ENCODE results near the gene GALNS. TPM values are rescaled to one million over a fixed set of nuclear protein-coding genes. Genes with fewer than 3 reads are reported as not detected.
"Not testable (repeated sequence)": the region's sequence is repeated elsewhere in the genome, so short reads cannot be mapped to it uniquely, and the experiment has no call there.

GALNS gene
- total and polyA plus RNA-seq, 12 donors: 12.6 to 63.1 (median 36.2) TPM

DNA sequence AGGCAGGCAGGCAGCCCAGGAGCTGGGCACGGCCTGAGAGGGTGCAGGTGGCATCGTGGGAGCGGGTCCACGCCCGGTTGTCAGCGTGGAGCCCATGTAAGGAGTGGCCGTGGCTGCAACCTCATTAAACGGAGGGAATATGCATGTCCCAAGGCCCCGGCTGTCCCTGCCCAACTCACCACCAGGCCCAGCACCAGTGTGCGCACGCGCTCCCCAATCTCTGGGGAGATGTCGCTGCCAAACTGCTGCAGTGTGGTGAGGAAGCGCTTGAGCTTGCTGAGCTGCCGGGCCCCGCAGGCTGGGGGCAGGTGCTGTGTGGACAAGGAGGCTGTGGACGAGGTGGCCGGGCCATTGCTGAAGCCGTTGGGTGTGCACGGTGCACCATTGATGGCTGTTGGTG, 35.3 kb upstream of the GALNS start:
- TF ChIP-seq, protein P1, sequence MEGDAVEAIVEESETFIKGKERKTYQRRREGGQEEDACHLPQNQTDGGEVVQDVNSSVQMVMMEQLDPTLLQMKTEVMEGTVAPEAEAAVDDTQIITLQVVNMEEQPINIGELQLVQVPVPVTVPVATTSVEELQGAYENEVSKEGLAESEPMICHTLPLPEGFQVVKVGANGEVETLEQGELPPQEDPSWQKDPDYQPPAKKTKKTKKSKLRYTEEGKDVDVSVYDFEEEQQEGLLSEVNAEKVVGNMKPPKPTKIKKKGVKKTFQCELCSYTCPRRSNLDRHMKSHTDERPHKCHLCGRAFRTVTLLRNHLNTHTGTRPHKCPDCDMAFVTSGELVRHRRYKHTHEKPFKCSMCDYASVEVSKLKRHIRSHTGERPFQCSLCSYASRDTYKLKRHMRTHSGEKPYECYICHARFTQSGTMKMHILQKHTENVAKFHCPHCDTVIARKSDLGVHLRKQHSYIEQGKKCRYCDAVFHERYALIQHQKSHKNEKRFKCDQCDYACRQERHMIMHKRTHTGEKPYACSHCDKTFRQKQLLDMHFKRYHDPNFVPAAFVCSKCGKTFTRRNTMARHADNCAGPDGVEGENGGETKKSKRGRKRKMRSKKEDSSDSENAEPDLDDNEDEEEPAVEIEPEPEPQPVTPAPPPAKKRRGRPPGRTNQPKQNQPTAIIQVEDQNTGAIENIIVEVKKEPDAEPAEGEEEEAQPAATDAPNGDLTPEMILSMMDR (IDR thresholded peaks at IDR 0.05): no peak
- no peak for TF ChIP-seq POLR2A (IDR thresholded peaks at IDR 0.05)
- 92 to 95% (median 94%) methylated on average over 8 to 20 of the region's 20 CpGs for WGBS, 4 donors
- intact Hi-C loops (cut with DNase I): no loop called here
- Histone ChIP-seq H3K27me3 (no peaks in the 10 kb centered on the region), H3K9me3 (replicated peaks in 1 of 3) (no peaks in the 10 kb centered on the region), H3K4me3 (no peak overlapping the region), H3K4me1 (replicated peaks in 1 of 2) (no peaks in the 10 kb centered on the region), H3K36me3 (replicated peaks in 1 of 2) (no peaks in the 10 kb centered on the region), H3K27ac (no peak overlapping the region)
- DNase-seq: no peak

DNA sequence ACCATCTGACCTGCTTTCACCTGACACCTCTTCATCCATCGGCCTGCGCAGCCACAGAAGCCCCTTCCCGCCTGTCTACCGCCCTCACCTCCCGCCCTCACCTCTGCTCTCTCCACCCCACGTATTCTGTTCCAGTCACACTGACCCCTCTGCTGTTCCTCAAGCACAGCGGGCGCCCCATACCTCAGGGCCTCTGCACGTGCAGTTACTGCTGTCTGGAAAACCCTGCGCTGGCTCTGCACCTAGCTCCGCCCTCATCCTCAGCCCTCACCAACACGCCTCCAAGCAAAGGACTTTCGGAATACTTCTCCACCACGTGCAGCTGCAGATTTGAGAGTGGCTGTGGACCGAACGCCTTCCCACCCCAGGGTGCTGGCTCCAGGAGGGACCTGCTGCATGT, 34.3 kb upstream of the GALNS start:
- TF ChIP-seq, protein P1 (IDR thresholded peaks at IDR 0.05): no peak
- no peak for TF ChIP-seq POLR2A (IDR thresholded peaks at IDR 0.05)
- no peaks in the 10 kb centered on the region for H3K36me3 ChIP-seq (replicated peaks in 1 of 2)
- WGBS, 4 donors: 87 to 96% (median 94%) methylated on average over 15 to 16 of the region's 16 CpGs
- no peaks in the 10 kb centered on the region for H3K27me3 ChIP-seq
- H3K4me1 ChIP-seq (replicated peaks in 1 of 2): no peaks in the 10 kb centered on the region
- no peak overlapping the region for H3K27ac ChIP-seq
- no peak overlapping the region for H3K4me3 ChIP-seq
- intact Hi-C loops (cut with DNase I): no loop called here
- no peak for DNase-seq
- H3K9me3 ChIP-seq (replicated peaks in 1 of 3): no peaks in the 10 kb centered on the region

DNA sequence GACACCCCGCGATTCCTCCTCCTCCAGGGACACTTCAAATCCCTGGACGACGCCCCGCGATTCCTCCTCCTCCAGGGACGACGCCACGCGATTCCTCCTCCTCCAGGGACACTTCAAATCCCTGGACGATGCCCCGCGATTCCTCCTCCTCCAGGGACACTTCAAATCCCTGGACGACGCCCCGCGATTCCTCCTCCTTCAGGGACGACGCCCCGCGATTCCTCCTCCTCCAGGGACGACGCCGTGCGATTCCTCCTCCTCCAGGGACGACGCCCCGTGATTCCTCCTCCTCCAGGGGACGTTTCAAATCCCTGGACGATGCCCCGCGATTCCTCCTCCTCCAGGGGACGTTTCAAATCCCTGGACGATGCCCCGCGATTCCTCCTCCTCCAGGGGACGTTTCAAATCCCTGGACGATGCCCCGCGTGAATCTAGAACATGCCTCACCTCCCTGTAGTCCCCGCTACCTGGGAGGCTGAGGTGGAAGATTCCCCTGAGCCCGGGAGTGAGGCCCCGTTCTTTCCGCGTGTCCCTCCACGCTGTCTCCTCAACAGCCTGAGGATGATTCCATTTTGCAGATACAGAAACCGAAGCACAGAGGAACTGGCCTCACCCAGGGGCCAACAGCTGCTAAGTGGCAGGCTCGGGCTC, 33.1 kb upstream of the GALNS start:
- H3K27ac ChIP-seq; DNase-seq; H3K36me3 ChIP-seq (replicated peaks in 1 of 2); H3K4me1 ChIP-seq (replicated peaks in 1 of 2); H3K9me3 ChIP-seq (replicated peaks in 1 of 3); H3K4me3 ChIP-seq; intact Hi-C loops (cut with DNase I); H3K27me3 ChIP-seq: not testable (repeated sequence)
- 93 to 98% (median 95%) methylated on average over 45 to 48 of the region's 48 CpGs for WGBS, 4 donors

GRCh38 chr16:88888461-88889387, 32.0 kb upstream of the GALNS start:
- intact Hi-C loops (cut with DNase I): no loop called here
- TF ChIP-seq, protein P1 (IDR thresholded peaks at IDR 0.05): no peak
- no peak for TF ChIP-seq POLR2A (IDR thresholded peaks at IDR 0.05)
- no peaks in the 10 kb centered on the region for H3K36me3 ChIP-seq (replicated peaks in 1 of 2)
- no peaks in the 10 kb centered on the region for H3K27me3 ChIP-seq
- no peak overlapping the region for H3K27ac ChIP-seq
- 82 to 89% (median 87%) methylated on average over 22 to 30 of the region's 30 CpGs for WGBS, 4 donors
- H3K4me3 ChIP-seq: no peak overlapping the region
- no peaks in the 10 kb centered on the region for H3K9me3 ChIP-seq (replicated peaks in 1 of 3)
- DNase-seq: no peak
- H3K4me1 ChIP-seq (replicated peaks in 1 of 2): no peaks in the 10 kb centered on the region

Measured in adrenal gland (tissue), 12 donors.